ENCODE data around the gene C16orf46.

C16orf46 gene

GRCh38 chr16:81029930-81030604, 47.0 kb downstream of the C16orf46 start:
- H3K4me3 ChIP-seq (replicated peaks in 1 of 2; ENCODE audit: low read depth in 2 of 2, low read length in 2 of 2), result no peak overlapping the region
- DNase-seq (ENCODE audit: low read depth in 2 of 2), result no peak
- TF ChIP-seq CTCF (IDR thresholded peaks at IDR 0.05; ENCODE audit: low read depth, low read length), result no peak

DNA sequence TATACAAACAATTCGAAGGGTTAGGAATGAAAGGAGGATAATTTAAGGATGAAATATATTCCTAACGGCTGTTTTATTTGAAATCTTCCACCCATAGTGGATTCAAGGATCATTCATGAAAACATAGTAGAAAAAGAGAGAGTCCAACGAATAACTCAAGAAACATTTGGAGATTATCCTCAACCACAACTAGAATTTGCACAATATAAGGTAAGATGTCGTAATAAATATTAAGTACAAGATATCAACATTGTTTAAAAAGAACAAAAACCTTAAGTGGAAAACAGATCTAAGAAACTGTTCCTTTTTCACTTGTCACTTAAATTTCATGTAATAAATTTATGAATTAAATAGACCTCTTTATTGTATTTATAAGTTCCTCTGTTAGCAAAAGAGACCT, 50.6 kb downstream of the C16orf46 start:
- no peak for TF ChIP-seq CTCF (IDR thresholded peaks at IDR 0.05; ENCODE audit: low read depth, low read length)
- DNase-seq (ENCODE audit: low read depth in 2 of 2), result no peak
- H3K4me3 ChIP-seq (replicated peaks in 1 of 2; ENCODE audit: low read depth in 2 of 2, low read length in 2 of 2), result no peak overlapping the region

DNA sequence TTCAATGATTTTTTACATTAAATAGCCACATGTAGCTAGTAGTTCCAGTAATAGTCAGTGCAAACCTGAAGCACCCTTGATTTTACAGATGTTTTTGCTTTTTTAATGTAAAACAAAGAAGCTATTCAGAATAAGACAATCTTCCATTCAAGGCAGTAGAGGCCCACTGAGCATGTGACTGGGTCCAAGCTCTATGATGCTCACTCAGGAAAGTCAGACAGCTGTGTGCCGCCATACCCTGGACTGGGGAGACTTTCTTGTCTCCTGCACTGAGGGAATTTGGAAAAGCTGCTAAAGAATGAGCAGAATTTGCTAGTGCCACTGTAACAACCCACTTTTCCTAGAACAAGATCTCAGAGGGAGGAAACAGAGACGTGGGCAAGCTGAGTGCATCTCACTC, 58.5 kb downstream of the C16orf46 start:
- no peak for TF ChIP-seq CTCF (IDR thresholded peaks at IDR 0.05; ENCODE audit: low read depth, low read length)
- H3K4me3 ChIP-seq (replicated peaks in 1 of 2; ENCODE audit: low read depth in 2 of 2, low read length in 2 of 2), result no peak overlapping the region
- DNase-seq (ENCODE audit: low read depth in 2 of 2), result no peak

- DNase-seq (ENCODE audit: low read depth in 2 of 2), result no peak
- no peak overlapping the region for H3K4me3 ChIP-seq (replicated peaks in 1 of 2; ENCODE audit: low read depth in 2 of 2, low read length in 2 of 2)
- TF ChIP-seq CTCF (IDR thresholded peaks at IDR 0.05; ENCODE audit: low read depth, low read length), result no peak
These were observed 62.4 kb downstream of the C16orf46 start for GRCh38 chr16:81014672-81015071.

- DNase-seq (ENCODE audit: low read depth in 2 of 2), result no peak
- TF ChIP-seq CTCF (IDR thresholded peaks at IDR 0.05; ENCODE audit: low read depth, low read length), result no peak
- no peak overlapping the region for H3K4me3 ChIP-seq (replicated peaks in 1 of 2; ENCODE audit: low read depth in 2 of 2, low read length in 2 of 2)
These were observed 64.1 kb downstream of the C16orf46 start for GRCh38 chr16:81012974-81013373.
